ENCODE results near the gene OGT. TPM values are rescaled to one million over a fixed set of nuclear protein-coding genes. Genes with fewer than 3 reads are reported as not detected.

OGT gene
- total RNA-seq, 1 experiment from 2014 or later: 174 TPM

GRCh38 chrX:71622576-71623450, 89.9 kb downstream of the OGT start:
- TF ChIP-seq SIN3A (IDR thresholded peaks at IDR 0.05; ENCODE audit: borderline replicate concordance, insufficient read depth, low read depth, low read length) (no peak), POLR2AphosphoS5 (IDR thresholded peaks at IDR 0.05; ENCODE audit: low read depth, low read length) (no peak), TCF7L2 (IDR thresholded peaks at IDR 0.05; ENCODE audit: low read depth, low read length) (no peak)
- TF ChIP-seq, protein P1, sequence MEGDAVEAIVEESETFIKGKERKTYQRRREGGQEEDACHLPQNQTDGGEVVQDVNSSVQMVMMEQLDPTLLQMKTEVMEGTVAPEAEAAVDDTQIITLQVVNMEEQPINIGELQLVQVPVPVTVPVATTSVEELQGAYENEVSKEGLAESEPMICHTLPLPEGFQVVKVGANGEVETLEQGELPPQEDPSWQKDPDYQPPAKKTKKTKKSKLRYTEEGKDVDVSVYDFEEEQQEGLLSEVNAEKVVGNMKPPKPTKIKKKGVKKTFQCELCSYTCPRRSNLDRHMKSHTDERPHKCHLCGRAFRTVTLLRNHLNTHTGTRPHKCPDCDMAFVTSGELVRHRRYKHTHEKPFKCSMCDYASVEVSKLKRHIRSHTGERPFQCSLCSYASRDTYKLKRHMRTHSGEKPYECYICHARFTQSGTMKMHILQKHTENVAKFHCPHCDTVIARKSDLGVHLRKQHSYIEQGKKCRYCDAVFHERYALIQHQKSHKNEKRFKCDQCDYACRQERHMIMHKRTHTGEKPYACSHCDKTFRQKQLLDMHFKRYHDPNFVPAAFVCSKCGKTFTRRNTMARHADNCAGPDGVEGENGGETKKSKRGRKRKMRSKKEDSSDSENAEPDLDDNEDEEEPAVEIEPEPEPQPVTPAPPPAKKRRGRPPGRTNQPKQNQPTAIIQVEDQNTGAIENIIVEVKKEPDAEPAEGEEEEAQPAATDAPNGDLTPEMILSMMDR (IDR thresholded peaks at IDR 0.05): no peak
- TF ChIP-seq, protein P2, sequence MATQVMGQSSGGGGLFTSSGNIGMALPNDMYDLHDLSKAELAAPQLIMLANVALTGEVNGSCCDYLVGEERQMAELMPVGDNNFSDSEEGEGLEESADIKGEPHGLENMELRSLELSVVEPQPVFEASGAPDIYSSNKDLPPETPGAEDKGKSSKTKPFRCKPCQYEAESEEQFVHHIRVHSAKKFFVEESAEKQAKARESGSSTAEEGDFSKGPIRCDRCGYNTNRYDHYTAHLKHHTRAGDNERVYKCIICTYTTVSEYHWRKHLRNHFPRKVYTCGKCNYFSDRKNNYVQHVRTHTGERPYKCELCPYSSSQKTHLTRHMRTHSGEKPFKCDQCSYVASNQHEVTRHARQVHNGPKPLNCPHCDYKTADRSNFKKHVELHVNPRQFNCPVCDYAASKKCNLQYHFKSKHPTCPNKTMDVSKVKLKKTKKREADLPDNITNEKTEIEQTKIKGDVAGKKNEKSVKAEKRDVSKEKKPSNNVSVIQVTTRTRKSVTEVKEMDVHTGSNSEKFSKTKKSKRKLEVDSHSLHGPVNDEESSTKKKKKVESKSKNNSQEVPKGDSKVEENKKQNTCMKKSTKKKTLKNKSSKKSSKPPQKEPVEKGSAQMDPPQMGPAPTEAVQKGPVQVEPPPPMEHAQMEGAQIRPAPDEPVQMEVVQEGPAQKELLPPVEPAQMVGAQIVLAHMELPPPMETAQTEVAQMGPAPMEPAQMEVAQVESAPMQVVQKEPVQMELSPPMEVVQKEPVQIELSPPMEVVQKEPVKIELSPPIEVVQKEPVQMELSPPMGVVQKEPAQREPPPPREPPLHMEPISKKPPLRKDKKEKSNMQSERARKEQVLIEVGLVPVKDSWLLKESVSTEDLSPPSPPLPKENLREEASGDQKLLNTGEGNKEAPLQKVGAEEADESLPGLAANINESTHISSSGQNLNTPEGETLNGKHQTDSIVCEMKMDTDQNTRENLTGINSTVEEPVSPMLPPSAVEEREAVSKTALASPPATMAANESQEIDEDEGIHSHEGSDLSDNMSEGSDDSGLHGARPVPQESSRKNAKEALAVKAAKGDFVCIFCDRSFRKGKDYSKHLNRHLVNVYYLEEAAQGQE (IDR thresholded peaks at IDR 0.05; ENCODE audit: insufficient read depth in 1 of 2, low read depth in 2 of 2, low read length in 1 of 2): no peak
- CTCF ChIA-PET: interaction anchor here (0.6 kb wide), 1 partner anchor 53 kb away, joined by 8 read pairs; no protein-coding TSS in a partner anchor
- in situ Hi-C loops (cut with HindIII; ENCODE audit: low pct_unique_long_range_greater_than_20kb, low sequenced_read_pairs): no loop called here
- Histone ChIP-seq H3K9me3 (ENCODE audit: control insufficient read depth, insufficient read depth, low read depth, low read length) (no peaks in the 10 kb centered on the region), H3K4me3 (ENCODE audit: low read depth in 2 of 2, low read length in 2 of 2) (no peak overlapping the region), H3K27me3 (ENCODE audit: control insufficient read depth, insufficient read depth, low read length) (no peaks in the 10 kb centered on the region), H3K36me3 (ENCODE audit: control insufficient read depth, insufficient read depth, low read length) (no peaks in the 10 kb centered on the region), H3K27ac (ENCODE audit: low read length) (no peak overlapping the region), H3K4me1 (ENCODE audit: control insufficient read depth, insufficient read depth, low read length) (no peaks in the 10 kb centered on the region; the same call in 1 of the 2 replicates)
- no TSS peak for BruUV-seq (replicated peaks)
- DNase-seq (ENCODE audit: low read depth, low spot score): no peak
- POLR2A ChIA-PET: no interaction called here
- ATAC-seq: peak; percentile 73
- intact Hi-C loops (cut with micrococcal nuclease; ENCODE audit: unreplicated experiment): no loop called here

- ATAC-seq (no peak), DNase-seq (ENCODE audit: low read depth, low spot score) (no peak)
- TF ChIP-seq, protein P1 (IDR thresholded peaks at IDR 0.05): no peak
- TF ChIP-seq, protein P2 (IDR thresholded peaks at IDR 0.05; ENCODE audit: insufficient read depth in 1 of 2, low read depth in 2 of 2, low read length in 1 of 2): no peak
- TF ChIP-seq POLR2AphosphoS5 (IDR thresholded peaks at IDR 0.05; ENCODE audit: low read depth, low read length) (no peak), TCF7L2 (IDR thresholded peaks at IDR 0.05; ENCODE audit: low read depth, low read length) (no peak), SIN3A (IDR thresholded peaks at IDR 0.05; ENCODE audit: borderline replicate concordance, insufficient read depth, low read depth, low read length) (no peak)
- no peak overlapping the region for H3K4me3 ChIP-seq (ENCODE audit: low read depth in 2 of 2, low read length in 2 of 2)
- intact Hi-C loops (cut with micrococcal nuclease; ENCODE audit: unreplicated experiment) (no loop called here), in situ Hi-C loops (cut with HindIII; ENCODE audit: low pct_unique_long_range_greater_than_20kb, low sequenced_read_pairs) (no loop called here)
- no TSS peak for BruUV-seq (replicated peaks)
- ChIA-PET POLR2A (no interaction called here), CTCF (no interaction called here)
- H3K27ac ChIP-seq (ENCODE audit: low read length): no peak overlapping the region
- H3K36me3 ChIP-seq (ENCODE audit: control insufficient read depth, insufficient read depth, low read length): no peaks in the 10 kb centered on the region
- H3K4me1 ChIP-seq (ENCODE audit: control insufficient read depth, insufficient read depth, low read length): no peaks in the 10 kb centered on the region; the same call in 1 of the 2 replicates
- H3K27me3 ChIP-seq (ENCODE audit: control insufficient read depth, insufficient read depth, low read length): no peaks in the 10 kb centered on the region
- no peaks in the 10 kb centered on the region for H3K9me3 ChIP-seq (ENCODE audit: control insufficient read depth, insufficient read depth, low read depth, low read length)
Measured at GRCh38 chrX:71623714-71624113, 90.8 kb downstream of the OGT start.

Measured in Panc1 (cell line).